OCI-LY7 (cell line): Measurements from ENCODE around the gene PCDHGA1. TPM values are rescaled to one million over a fixed set of nuclear protein-coding genes. Genes with fewer than 3 reads are reported as not detected.

Experiments
- BruUV-seq: library from RNA; stranded (reverse); fragments of 400-500 nt; replicated peaks from 2 replicates; lab custom pipeline; 2021; lab: Mats Ljungman, UMichigan
- CTCF ChIA-PET: fragments of 300-600 bp; sonication (Branson Sonifier 250); formaldehyde crosslinking; loops from one replicate; lab custom pipeline; 2022; ENCODE audit warnings: antibody characterized with exemption; ENCODE audit not compliant: unreplicated experiment; lab: Charles Lee
- POLR2A ChIA-PET: fragments of 300-600 bp; sonication (Branson Sonifier 250); formaldehyde crosslinking; loops from one replicate; lab custom pipeline; 2022; ENCODE audit warnings: antibody characterized with exemption; lab: Charles Lee
- DNase-seq: peaks from one replicate; pipeline ENCODE4 v3.0.0-alpha.2; 2015; ENCODE audit warnings: low spot score
- H2AFZ ChIP-seq: fragments of 200-600 bp; sonication (generic), shearing (Covaris generic); 2 replicates; pipeline ENCODE4 v1.6.1; 2014; ENCODE audit warnings: mild to moderate bottlenecking, antibody characterized with exemption, low read length, moderate library complexity
- H3K27ac ChIP-seq: fragments of 200-600 bp; sonication (generic); 2 replicates; pipeline ENCODE4 v1.5.1; 2014; ENCODE audit warnings: mixed run types, low read depth, mild to moderate bottlenecking, moderate library complexity, low read length, inconsistent platforms; ENCODE audit not compliant: poor library complexity, severe bottlenecking
- H3K36me3 ChIP-seq: fragments of 200-600 bp; sonication (generic); 2 replicates; pipeline ENCODE4 v1.6.1; 2014; ENCODE audit warnings: mild to moderate bottlenecking, antibody characterized with exemption, low read length, moderate library complexity, mixed read lengths; ENCODE audit not compliant: insufficient read depth
- H3K4me1 ChIP-seq: fragments of 200-600 bp; sonication (generic); 2 replicates; pipeline ENCODE4 v1.5.1; 2014; ENCODE audit warnings: mild to moderate bottlenecking, low read length; ENCODE audit not compliant: insufficient read depth, poor library complexity, severe bottlenecking
- H3K4me2 ChIP-seq: fragments of 200-600 bp; sonication (generic); 2 replicates; pipeline ENCODE4 v1.6.1; 2014; ENCODE audit warnings: mild to moderate bottlenecking, low read length
- H3K4me3 ChIP-seq: fragments of 200-600 bp; sonication (generic); 2 replicates; pipeline ENCODE4 v1.5.1; 2014; ENCODE audit warnings: mild to moderate bottlenecking, low read depth, low read length; ENCODE audit not compliant: poor library complexity, severe bottlenecking
- H3K79me2 ChIP-seq: fragments of 200-600 bp; sonication (generic); 2 replicates; pipeline ENCODE4 v1.6.1; 2016; ENCODE audit warnings: low read depth, mild to moderate bottlenecking, low read length, moderate library complexity, mixed read lengths; ENCODE audit not compliant: insufficient read depth
- H3K9me2 ChIP-seq: fragments of 200-600 bp; sonication (generic); 2 replicates; pipeline ENCODE4 v1.6.1; 2016; ENCODE audit warnings: mild to moderate bottlenecking, low read length, mixed read lengths; ENCODE audit not compliant: insufficient read depth
- H3K9me3 ChIP-seq: fragments of 200-600 bp; sonication (generic); 2 replicates; pipeline ENCODE4 v1.6.1; 2014; ENCODE audit warnings: mild to moderate bottlenecking, mixed run types, low read length, mixed read lengths
- H4K20me1 ChIP-seq: fragments of 200-600 bp; sonication (generic); 2 replicates; pipeline ENCODE4 v1.6.1; 2014; ENCODE audit warnings: mild to moderate bottlenecking, antibody characterized with exemption, low read length, moderate library complexity, mixed read lengths; ENCODE audit not compliant: insufficient read depth
- CTCF ChIP-seq: fragments of 200-600 bp; sonication (generic); conservative IDR thresholded peaks from 2 replicates; pipeline ENCODE4 v1.5.1; 2014; ENCODE audit warnings: mild to moderate bottlenecking, antibody characterized with exemption, low read length, moderate library complexity, mixed read lengths
- EZH2phosphoT487 ChIP-seq: fragments of 200-600 bp; sonication (generic); IDR thresholded peaks from 2 replicates; pipeline ENCODE4 v1.6.1; 2018; ENCODE audit warnings: low read depth, borderline replicate concordance, mild to moderate bottlenecking, mixed run types, antibody characterized with exemption, low read length, moderate library complexity, mixed read lengths
- intact Hi-C: fragments of 100-400 bp; cut with micrococcal nuclease; formaldehyde crosslinking; loops from one replicate; pipeline ENCODE4 v1.10.0; 2022; ENCODE audit not compliant: unreplicated experiment
- total RNA-seq, 2 experiments: library from RNA; depleted of rRNA in 1 of 2; stranded (reverse); fragments of >200 nt in 1 of 2; shearing (Covaris generic) in 1 of 2; gene quantifications; 2 replicates each; pipeline ENCODE4 v1.2.3, GENCODE V29; 2014 to 2022

PCDHGA1 gene
- total RNA-seq, 2 experiments from 2014 or later = 1.3 to 1.9 TPM

- Histone ChIP-seq H3K4me1 (no peaks in the 10 kb centered on the region), H3K36me3 (no peaks in the 10 kb centered on the region), H3K79me2 (no peaks in the 10 kb centered on the region), H3K9me2 (no peaks in the 10 kb centered on the region), H3K4me3 (peak within 1 kb of the TSS; percentile 68), H3K27ac (no peak within 1 kb of the TSS), H2AFZ (peak within 1 kb of the TSS; percentile 57), H3K9me3 (no peaks in the 10 kb centered on the region), H4K20me1 (no peaks in the 10 kb centered on the region), H3K4me2 (peak within 1 kb of the TSS; percentile 61)
- no peak for TF ChIP-seq EZH2phosphoT487
- peak; percentile 76 for TF ChIP-seq CTCF
- intact Hi-C loops = no loop called here
- DNase-seq = peak; percentile 59
- ChIA-PET CTCF (interaction anchor here (0.7 kb wide), 2 partner anchors 33 to 181 kb away, joined by 3 to 5 read pairs; partner anchors contain the start of gene PCDHGB1), POLR2A (interaction anchor here (0.5 to 0.9 kb wide), 2 partner anchors 8 to 80 kb away, joined by 3 read pairs; no protein-coding TSS in a partner anchor)
- BruUV-seq = TSS peak; percentile 35
Observed at GRCh38 chr5:141382469-141383294, 52.4 kb downstream of the PCDHGA1 start, which contains the start of gene PCDHGA7. Gene PCDHGA7, plus strand, starts transcription at chr5:141382742. Its CDS starts 158 bp downstream, at chr5:141382900.

- Histone ChIP-seq H3K9me3 (no peaks in the 10 kb centered on the region), H2AFZ (peak overlapping the region; percentile 57; the same call in 1 of the 2 replicates), H4K20me1 (no peaks in the 10 kb centered on the region), H3K36me3 (no peaks in the 10 kb centered on the region), H3K27ac (no peak overlapping the region), H3K4me2 (peak overlapping the region; percentile 61), H3K79me2 (no peaks in the 10 kb centered on the region), H3K4me1 (no peaks in the 10 kb centered on the region), H3K4me3 (peak overlapping the region; percentile 68), H3K9me2 (no peaks in the 10 kb centered on the region)
- ChIA-PET CTCF (interaction anchor here (0.7 kb wide), 2 partner anchors 33 to 181 kb away, joined by 3 to 5 read pairs; partner anchors contain the start of gene PCDHGB1), POLR2A (no interaction called here)
- no peak for DNase-seq
- intact Hi-C loops = no loop called here
- BruUV-seq = no TSS peak
- TF ChIP-seq CTCF (no peak), EZH2phosphoT487 (no peak)
Observed at GRCh38 chr5:141383345-141383744, 53.0 kb downstream of the PCDHGA1 start.
